Activated CD4-positive, alpha-beta T cell treated with anti-CD3 and anti-CD28 coated beads for 1 hour (primary cell): ENCODE data around the gene CCT2.

ENCODE experiments used
- DNase-seq: peaks from one replicate; pipeline ENCODE4 v3.0.0-alpha.2; 2020

Gene CCT2

DNA sequence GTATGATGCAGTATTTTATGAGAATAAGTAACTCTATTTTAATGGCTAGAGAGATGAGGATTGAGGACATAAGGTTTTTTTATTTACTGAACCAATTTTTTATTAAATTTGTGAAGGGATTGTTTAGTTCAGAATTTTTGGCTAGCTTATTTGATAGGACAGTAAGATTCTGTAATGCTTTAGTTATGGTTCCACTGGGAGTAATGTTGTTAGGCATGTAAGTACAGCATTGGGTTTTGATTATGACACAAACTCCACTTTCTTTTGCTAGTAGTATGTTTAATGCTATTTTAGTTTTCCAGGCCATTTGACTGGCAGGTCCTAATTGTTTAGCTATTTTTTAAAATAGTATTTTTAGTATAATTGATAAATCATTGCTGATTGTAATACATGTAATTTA is 59.3 kb downstream of the CCT2 start:
- no peak for DNase-seq

DNA sequence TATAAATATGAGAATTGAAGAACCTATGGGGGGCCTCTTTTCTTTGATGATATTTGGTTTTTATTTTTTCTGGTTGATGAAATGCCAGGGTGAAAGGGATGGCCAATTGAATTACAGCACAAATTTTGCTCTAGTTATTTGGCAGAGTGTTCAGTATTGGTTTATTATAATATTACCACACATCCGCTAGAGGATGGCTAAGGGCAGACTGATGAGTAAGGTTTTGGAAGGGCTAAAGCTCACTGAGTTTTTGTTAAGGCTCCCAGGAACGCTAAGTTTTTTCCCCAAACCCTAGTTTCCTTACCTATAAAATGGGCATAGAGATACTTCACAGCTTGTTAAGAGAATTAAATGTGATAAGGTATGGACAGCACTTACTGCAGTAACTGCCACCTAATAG is 59.8 kb downstream of the CCT2 start:
- DNase-seq, result no peak

DNA sequence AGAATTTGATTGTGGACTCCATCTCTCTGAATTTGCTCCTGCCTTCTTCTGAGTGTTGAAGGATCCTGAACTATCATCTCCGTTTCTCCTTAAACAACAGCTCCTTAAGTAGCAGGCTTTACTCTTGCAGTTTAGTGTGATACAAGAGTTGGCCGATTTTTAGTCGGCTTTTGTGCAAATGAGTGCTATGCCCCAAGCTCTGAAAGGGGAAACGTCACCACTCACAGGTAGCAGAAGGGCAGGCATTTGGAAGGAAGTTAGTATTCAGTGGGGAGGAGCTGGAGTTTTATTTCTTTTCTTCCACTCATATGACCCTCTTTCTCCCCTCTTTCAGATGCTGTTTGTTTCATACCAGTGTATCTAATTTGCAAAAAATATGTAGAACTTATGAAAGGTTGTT is 61.9 kb downstream of the CCT2 start:
- DNase-seq, result no peak

DNA sequence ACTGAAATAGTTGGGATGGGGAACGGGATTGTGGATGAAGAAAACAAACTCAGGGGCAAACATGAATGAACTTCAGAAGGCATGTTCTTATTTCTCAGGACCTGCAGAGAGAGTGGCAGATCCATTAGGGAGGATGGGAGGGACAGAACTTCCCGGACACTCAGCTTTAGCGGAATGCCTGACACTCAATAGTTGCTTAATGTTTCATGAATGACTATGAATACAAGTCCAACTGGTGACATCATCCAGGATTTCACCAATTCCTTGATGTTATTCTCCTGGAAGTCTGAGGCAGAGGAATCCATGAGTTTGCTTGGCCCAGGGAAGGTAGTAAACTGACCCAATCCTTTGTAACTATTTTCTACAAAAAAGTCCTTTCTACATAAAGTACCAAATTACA is 63.2 kb downstream of the CCT2 start:
- DNase-seq, result no peak

DNA sequence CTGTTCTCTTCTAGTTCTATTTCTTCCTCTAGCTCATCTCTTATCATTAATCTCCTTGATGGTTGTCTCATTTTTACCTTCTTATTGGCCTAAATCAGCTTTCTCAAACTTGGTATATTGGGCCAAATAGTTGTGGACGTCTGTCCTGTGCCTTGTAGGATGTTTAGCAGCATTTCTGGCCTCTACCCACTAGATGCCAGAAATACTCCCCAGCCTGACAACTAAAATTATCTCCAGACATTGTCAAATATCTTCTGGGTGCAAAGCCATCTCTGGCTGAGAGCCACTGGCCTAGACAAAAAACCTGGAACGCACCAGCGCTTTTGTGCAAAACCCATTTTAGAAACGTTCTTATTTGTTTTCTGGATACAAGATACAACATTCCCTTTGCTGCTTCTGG is 64.3 kb downstream of the CCT2 start:
- DNase-seq, result no peak
